HepG2 (cell line): ENCODE data around the gene TUBB8.
"Not testable (repeated sequence)": the region's sequence is repeated elsewhere in the genome, so short reads cannot be mapped to it uniquely, and the experiment has no call there.

Experiments used
- DPF2 ChIP-seq: sonication (generic); formaldehyde crosslinking; IDR thresholded peaks from 2 replicates; pipeline ENCODE4 v1.4.0; 2020; ENCODE audit warnings: mild to moderate bottlenecking, low read depth, missing genetic modification reagents, borderline replicate concordance
- GTF2F1 ChIP-seq: fragments of 150-350 bp; IDR thresholded peaks from 2 replicates; pipeline ENCODE4 v1.6.1; 2014; ENCODE audit warnings: low read length
- HDAC6 ChIP-seq: fragments of 200-600 bp; sonication (generic); IDR thresholded peaks from 2 replicates; pipeline ENCODE4 v1.7.0; 2017; ENCODE audit warnings: mild to moderate bottlenecking, antibody characterized with exemption, low read length, low read depth
- IKZF1 ChIP-seq: fragments of 450-650 bp; IDR thresholded peaks from 2 replicates; pipeline ENCODE4 v1.7.1; 2016
- ZNF704 ChIP-seq: sonication (generic); formaldehyde crosslinking; IDR thresholded peaks from 2 replicates; pipeline ENCODE4 v1.8.1; 2023; ENCODE audit warnings: mild to moderate bottlenecking, inconsistent platforms, moderate library complexity, missing genetic modification reagents, borderline replicate concordance
- TF ChIP-seq, protein P1 (sequence below): sonication (generic); formaldehyde crosslinking; IDR thresholded peaks from 2 replicates; pipeline ENCODE4 v1.8.1; 2023; ENCODE audit warnings: mild to moderate bottlenecking, missing genetic modification reagents

- TF ChIP-seq, protein P1, sequence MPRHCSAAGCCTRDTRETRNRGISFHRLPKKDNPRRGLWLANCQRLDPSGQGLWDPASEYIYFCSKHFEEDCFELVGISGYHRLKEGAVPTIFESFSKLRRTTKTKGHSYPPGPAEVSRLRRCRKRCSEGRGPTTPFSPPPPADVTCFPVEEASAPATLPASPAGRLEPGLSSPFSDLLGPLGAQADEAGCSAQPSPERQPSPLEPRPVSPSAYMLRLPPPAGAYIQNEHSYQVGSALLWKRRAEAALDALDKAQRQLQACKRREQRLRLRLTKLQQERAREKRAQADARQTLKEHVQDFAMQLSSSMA (CRISPR knock-in tag), result not testable (repeated sequence)
- not testable (repeated sequence) for TF ChIP-seq IKZF1; HDAC6; DPF2 (CRISPR knock-in tag); ZNF704; GTF2F1
These were observed 36.4 kb downstream of the TUBB8 start for GRCh38 chr10:12444-13314.
